ENCODE results near the gene COQ8A.
"Not testable (repeated sequence)": the region's sequence is repeated elsewhere in the genome, so short reads cannot be mapped to it uniquely, and the experiment has no call there.

COQ8A gene

GRCh38 chr1:226985239-226985838 is 45.2 kb downstream of the COQ8A start:
- DNase-seq (ENCODE audit: low spot score): no peak

- DNase-seq (ENCODE audit: low spot score): no peak
Observed at GRCh38 chr1:226985839-226986463, 45.9 kb downstream of the COQ8A start.

- no peak for DNase-seq (ENCODE audit: low spot score)
Observed at GRCh38 chr1:226986496-226987178, 46.5 kb downstream of the COQ8A start.

- no peak for DNase-seq (ENCODE audit: low spot score)
Observed at GRCh38 chr1:226987179-226987536, 47.1 kb downstream of the COQ8A start.

- no peak for DNase-seq (ENCODE audit: low spot score)
Observed at GRCh38 chr1:226987623-226988333, 47.7 kb downstream of the COQ8A start.

- no peak for DNase-seq (ENCODE audit: low spot score)
Observed at GRCh38 chr1:226988334-226988666, 48.2 kb downstream of the COQ8A start.

GRCh38 chr1:226989085-226989920 is 49.2 kb downstream of the COQ8A start:
- DNase-seq (ENCODE audit: low spot score): no peak

- no peak for DNase-seq (ENCODE audit: low spot score)
Observed at GRCh38 chr1:226990133-226990716, 50.1 kb downstream of the COQ8A start.

- DNase-seq (ENCODE audit: low spot score): no peak
Observed at GRCh38 chr1:226991920-226992319, 51.8 kb downstream of the COQ8A start.

GRCh38 chr1:226993814-226994585 is 53.9 kb downstream of the COQ8A start:
- DNase-seq (ENCODE audit: low spot score): no peak

- no peak for DNase-seq (ENCODE audit: low spot score)
Observed at GRCh38 chr1:226994586-226995364, 54.7 kb downstream of the COQ8A start.

GRCh38 chr1:226995365-226996332 is 55.6 kb downstream of the COQ8A start:
- no peak for DNase-seq (ENCODE audit: low spot score)

- DNase-seq (ENCODE audit: low spot score): not testable (repeated sequence)
Observed at GRCh38 chr1:226999579-226999978, 59.5 kb downstream of the COQ8A start.

- no peak for DNase-seq (ENCODE audit: low spot score)
Observed at GRCh38 chr1:227002531-227003049, 62.5 kb downstream of the COQ8A start.

GRCh38 chr1:227003165-227003564 is 63.1 kb downstream of the COQ8A start:
- DNase-seq (ENCODE audit: low spot score): no peak

- no peak for DNase-seq (ENCODE audit: low spot score)
Observed at GRCh38 chr1:227004796-227005195, 64.7 kb downstream of the COQ8A start.

- DNase-seq (ENCODE audit: low spot score): no peak
Observed at GRCh38 chr1:227006226-227006796, 66.2 kb downstream of the COQ8A start.

GRCh38 chr1:227009937-227010336 is 69.8 kb downstream of the COQ8A start:
- no peak for DNase-seq (ENCODE audit: low spot score)
